Transverse colon (tissue), 4 donors: ENCODE measurements around the gene UCHL3. TPM values are rescaled to one million over a fixed set of nuclear protein-coding genes. Genes with fewer than 3 reads are reported as not detected.

Source experiments
- DNase-seq: peaks from one replicate; pipeline ENCODE4 v3.0.0-alpha.2; 2019
- H3K27ac ChIP-seq, 4 donors: fragments of 200-600 bp; sonication (generic); 2 replicates each; pipeline ENCODE4 v1.5.1; 2016 to 2018; ENCODE audit warnings: inconsistent platforms in 4 of 4
- H3K27me3 ChIP-seq: fragments of 200-600 bp; sonication (generic); 2 replicates; pipeline ENCODE4 v1.5.1; 2017; ENCODE audit warnings: inconsistent platforms
- H3K36me3 ChIP-seq, 4 donors: fragments of 200-600 bp; sonication (generic); 2 replicates each; pipeline ENCODE4 v1.5.1; 2017 to 2019; ENCODE audit warnings: inconsistent platforms in 4 of 4
- H3K4me1 ChIP-seq, 4 donors: fragments of 200-600 bp; sonication (generic); 2 replicates each; pipeline ENCODE4 v1.5.1; 2017 to 2020; ENCODE audit warnings: inconsistent platforms in 4 of 4
- H3K4me3 ChIP-seq, 4 donors: fragments of 200-600 bp; sonication (generic); 1 replicate in 1 of 4; 2 replicates in 3 of 4; pipeline versions ENCODE4 v1.5.1 to v1.6.1; 2017 to 2019; ENCODE audit warnings: inconsistent platforms in 4 of 4
- H3K9me3 ChIP-seq, 2 donors: fragments of 200-600 bp; sonication (generic); 2 replicates each; pipeline ENCODE4 v1.5.1; 2017 to 2019; ENCODE audit warnings: inconsistent platforms in 2 of 2
- CTCF ChIP-seq, 5 experiments: fragments of 200-600 bp in 3 of 5; fragments of 450-650 bp in 2 of 5; sonication (generic) in 3 of 5; IDR thresholded peaks; 1 replicate in 2 of 5; 2 replicates in 3 of 5; pipeline ENCODE4 v1.5.1; 2016 to 2017; ENCODE audit warnings: antibody characterized with exemption in 5 of 5, inconsistent platforms in 3 of 5, mild to moderate bottlenecking in 2 of 5, moderate library complexity in 1 of 5
- EP300 ChIP-seq: sonication (generic); formaldehyde crosslinking; IDR thresholded peaks from one replicate; pipeline ENCODE4 v1.6.1; 2017; ENCODE audit warnings: antibody characterized with exemption, low read depth
- POLR2A ChIP-seq: fragments of 450-650 bp; IDR thresholded peaks from one replicate; pipeline ENCODE4 v1.6.1; 2016; ENCODE audit warnings: antibody characterized with exemption, mild to moderate bottlenecking, moderate library complexity
- POLR2AphosphoS5 ChIP-seq, 3 donors: sonication (generic); formaldehyde crosslinking; IDR thresholded peaks; one replicate each; pipeline ENCODE4 v1.6.1; 2016; ENCODE audit warnings: antibody characterized with exemption in 3 of 3
- WGBS, 2 donors: methylation state at CpG; one replicate each; pipeline ENCODE4 v1.1.5; 2018; ENCODE audit warnings: low coverage in 1 of 2; 5-methylcytosine and 5-hydroxymethylcytosine counted together
- in situ Hi-C, 4 donors: fragments of 200-750 bp; cut with MboI; loops; one replicate each; pipeline versions ENCODE4 v1.15.0 to v1.15.1; 2017; ENCODE audit warnings: low sequenced_read_pairs in 3 of 4, low pct_ligation_motif_present in 1 of 4, low pct_unique_long_range_greater_than_20kb in 1 of 4
- intact Hi-C: fragments of 100-400 bp; cut with DNase I; formaldehyde crosslinking; loops from one replicate; pipeline ENCODE4 v1.15.1; 2023; ENCODE audit warnings: low total_unique reads
- total RNA-seq, 4 donors: library from RNA; depleted of rRNA; stranded (reverse); fragments of >200 nt; gene quantifications; one replicate each; pipeline ENCODE4 v1.1.0, GENCODE V29; 2016

Gene UCHL3
- total RNA-seq, 4 donors from 2014 or later, result 3.4 to 55.9 (median 19.3) TPM

- Histone ChIP-seq H3K4me3 (no peak overlapping the region), H3K27ac (no peak overlapping the region), H3K4me1 (no peaks in the 10 kb centered on the region), H3K36me3 (no peaks in the 10 kb centered on the region), H3K27me3 (no peaks in the 10 kb centered on the region), H3K9me3 (no peaks in the 10 kb centered on the region)
- WGBS, 2 donors, result 83 to 89% methylated on average over 2 to 3 of the region's 3 CpGs
- TF ChIP-seq CTCF (IDR thresholded peaks at IDR 0.05) (no peak), POLR2A (no peak), EP300 (no peak), POLR2AphosphoS5 (IDR thresholded peaks at IDR 0.05) (no peak)
- intact Hi-C loops, result no loop called here
- DNase-seq, result no peak
- in situ Hi-C loops, result no loop called here
These were observed 35.3 kb upstream of the UCHL3 start for GRCh38 chr13:75514080-75514995.

GRCh38 chr13:75518439-75519088, 31.0 kb upstream of the UCHL3 start:
- Histone ChIP-seq H3K27ac (no peak overlapping the region), H3K9me3 (no peaks in the 10 kb centered on the region), H3K4me1 (no peaks in the 10 kb centered on the region), H3K4me3 (no peak overlapping the region), H3K36me3 (no peaks in the 10 kb centered on the region), H3K27me3 (no peaks in the 10 kb centered on the region)
- DNase-seq, result no peak
- WGBS, 2 donors, result 92% methylated on average over 19 of the region's 30 CpGs; no CpG with 5 or more reads in 1 of the 2 donors
- in situ Hi-C loops (no loop called here), intact Hi-C loops (no loop called here)
- no peak for TF ChIP-seq EP300
- TF ChIP-seq CTCF (IDR thresholded peaks at IDR 0.05), result no peak
- TF ChIP-seq POLR2A, result no peak
- no peak for TF ChIP-seq POLR2AphosphoS5 (IDR thresholded peaks at IDR 0.05)

GRCh38 chr13:75521956-75522355, 27.6 kb upstream of the UCHL3 start:
- H3K27ac ChIP-seq, result no peak overlapping the region
- H3K27me3 ChIP-seq, result no peaks in the 10 kb centered on the region
- WGBS, 2 donors, result 65 to 70% methylated on average over 2 to 3 of the region's 3 CpGs
- intact Hi-C loops (no loop called here), in situ Hi-C loops (no loop called here)
- peaks cover 0 to 6% (median 2%) of the 10 kb centered on the region in 4 donors for H3K36me3 ChIP-seq
- no peak for DNase-seq
- H3K9me3 ChIP-seq, result no peaks in the 10 kb centered on the region
- no peak overlapping the region for H3K4me3 ChIP-seq
- no peaks in the 10 kb centered on the region for H3K4me1 ChIP-seq
- TF ChIP-seq POLR2AphosphoS5 (IDR thresholded peaks at IDR 0.05) (no peak), EP300 (no peak)

- Histone ChIP-seq H3K27ac (no peak overlapping the region), H3K4me1 (no peaks in the 10 kb centered on the region), H3K27me3 (no peaks in the 10 kb centered on the region), H3K36me3 (peaks cover 0 to 16% (median 4%) of the 10 kb centered on the region in 4 donors), H3K9me3 (no peaks in the 10 kb centered on the region), H3K4me3 (no peak overlapping the region)
- in situ Hi-C loops, result no loop called here
- TF ChIP-seq EP300 (no peak), CTCF (IDR thresholded peaks at IDR 0.05) (no peak), POLR2A (no peak), POLR2AphosphoS5 (IDR thresholded peaks at IDR 0.05) (no peak)
- DNase-seq, result no peak
- intact Hi-C loops, result no loop called here
These were observed 19.0 kb upstream of the UCHL3 start for GRCh38 chr13:75530549-75530961.
